ENCODE data around the gene NPAT.

NPAT gene
- 124 to 251 (median 158) reads per million in 3 experiments for total RNA-seq

DNA sequence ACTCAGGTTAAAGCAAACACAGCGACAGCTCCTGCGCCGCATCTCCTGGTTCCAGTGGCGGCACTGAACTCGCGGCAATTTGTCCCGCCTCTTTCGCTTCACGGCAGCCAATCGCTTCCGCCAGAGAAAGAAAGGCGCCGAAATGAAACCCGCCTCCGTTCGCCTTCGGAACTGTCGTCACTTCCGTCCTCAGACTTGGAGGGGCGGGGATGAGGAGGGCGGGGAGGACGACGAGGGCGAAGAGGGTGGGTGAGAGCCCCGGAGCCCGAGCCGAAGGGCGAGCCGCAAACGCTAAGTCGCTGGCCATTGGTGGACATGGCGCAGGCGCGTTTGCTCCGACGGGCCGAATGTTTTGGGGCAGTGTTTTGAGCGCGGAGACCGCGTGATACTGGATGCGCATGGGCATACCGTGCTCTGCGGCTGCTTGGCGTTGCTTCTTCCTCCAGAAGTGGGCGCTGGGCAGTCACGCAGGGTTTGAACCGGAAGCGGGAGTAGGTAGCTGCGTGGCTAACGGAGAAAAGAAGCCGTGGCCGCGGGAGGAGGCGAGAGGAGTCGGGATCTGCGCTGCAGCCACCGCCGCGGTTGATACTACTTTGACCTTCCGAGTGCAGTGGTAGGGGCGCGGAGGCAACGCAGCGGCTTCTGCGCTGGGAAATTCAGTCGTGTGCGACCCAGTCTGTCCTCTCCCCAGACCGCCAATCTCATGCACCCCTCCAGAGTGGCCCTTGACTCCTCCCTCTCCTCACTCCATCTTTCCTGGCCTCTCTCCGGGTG lies at the start of gene NPAT, which contains the start of gene ATM:
Gene NPAT (minus strand): TSS at position 65 of the 774 bp plus-strand sequence. CDS start 102 bp downstream, outside the sequence.
Gene ATM (plus strand): TSS at position 494 of the 774 bp plus-strand sequence. CDS start 4,558 bp downstream, outside the sequence.
- DNase-seq, result peak; percentile 99

DNA sequence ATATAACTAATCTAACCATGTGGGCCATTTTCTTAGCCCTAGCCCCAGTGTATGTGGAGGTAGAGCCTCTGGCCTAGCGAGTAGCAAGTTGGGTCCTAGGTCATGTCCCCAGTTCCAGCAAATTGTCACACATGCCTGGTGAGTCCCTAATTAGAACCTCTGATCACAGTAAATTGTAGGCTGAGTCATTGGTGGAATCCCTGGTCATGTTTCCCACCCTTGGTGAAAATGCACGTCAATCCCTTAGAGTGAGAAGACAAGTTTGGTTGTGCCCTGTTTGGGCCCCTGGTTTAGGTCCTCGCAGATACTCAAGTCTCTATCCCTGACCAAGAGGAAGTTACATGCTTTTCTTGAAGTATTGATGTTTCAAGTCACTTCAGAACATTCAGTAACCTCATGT lies 47.1 kb upstream of the NPAT start:
- no peak for DNase-seq

DNA sequence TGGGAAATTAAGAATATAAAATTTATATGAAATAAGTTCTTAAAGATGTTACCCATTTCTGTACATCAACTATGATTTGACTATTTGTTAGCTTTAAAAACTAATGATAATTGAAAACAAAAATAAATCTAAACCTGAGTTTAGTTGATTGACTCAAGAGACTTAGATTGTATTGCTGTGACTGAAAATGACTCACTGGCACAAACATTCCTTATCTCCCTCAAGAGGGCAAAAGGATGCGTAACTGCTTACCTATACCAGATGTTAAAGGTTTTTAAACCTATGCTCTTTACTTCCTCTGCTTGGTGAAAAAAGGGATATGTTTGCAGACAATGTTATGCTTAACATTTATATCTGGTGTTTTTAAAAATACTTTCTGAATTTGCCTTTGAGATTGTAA lies 30.7 kb upstream of the NPAT start:
- DNase-seq, result no peak

DNA sequence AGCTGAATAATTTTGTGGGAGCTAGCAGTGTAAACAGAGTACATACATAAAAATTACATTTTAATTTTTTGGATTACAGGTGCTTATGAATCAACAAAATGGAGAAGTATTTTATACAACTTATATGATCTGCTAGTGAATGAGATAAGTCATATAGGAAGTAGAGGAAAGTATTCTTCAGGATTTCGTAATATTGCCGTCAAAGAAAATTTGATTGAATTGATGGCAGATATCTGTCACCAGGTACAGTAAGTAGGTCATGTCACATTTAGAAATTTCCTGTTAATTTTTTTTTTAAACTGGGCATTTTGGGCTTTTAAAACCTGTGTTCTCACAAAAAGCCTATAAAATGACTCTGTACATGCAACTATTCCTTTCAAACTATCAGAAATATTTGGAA lies 24.4 kb upstream of the NPAT start:
- DNase-seq, result no peak

DNA sequence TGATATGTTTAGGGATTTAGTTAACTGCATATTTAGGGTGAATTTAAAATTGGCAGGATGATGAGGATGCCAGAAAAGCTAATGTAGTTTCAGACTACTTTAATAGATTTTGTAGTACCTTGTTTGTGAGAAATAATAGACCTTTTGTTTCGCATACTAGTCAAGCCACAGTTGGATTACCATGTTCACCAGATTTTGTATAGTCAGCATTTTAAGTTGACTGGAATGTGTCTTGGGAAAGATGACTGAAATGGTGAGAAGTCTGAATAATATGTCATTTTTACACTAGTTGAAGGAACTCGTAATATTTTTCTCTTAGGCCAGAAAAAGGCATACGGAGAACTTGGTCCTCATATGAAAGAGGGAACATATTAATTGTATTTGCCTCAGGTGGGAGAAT lies 23.9 kb upstream of the NPAT start:
- no peak for DNase-seq

DNA sequence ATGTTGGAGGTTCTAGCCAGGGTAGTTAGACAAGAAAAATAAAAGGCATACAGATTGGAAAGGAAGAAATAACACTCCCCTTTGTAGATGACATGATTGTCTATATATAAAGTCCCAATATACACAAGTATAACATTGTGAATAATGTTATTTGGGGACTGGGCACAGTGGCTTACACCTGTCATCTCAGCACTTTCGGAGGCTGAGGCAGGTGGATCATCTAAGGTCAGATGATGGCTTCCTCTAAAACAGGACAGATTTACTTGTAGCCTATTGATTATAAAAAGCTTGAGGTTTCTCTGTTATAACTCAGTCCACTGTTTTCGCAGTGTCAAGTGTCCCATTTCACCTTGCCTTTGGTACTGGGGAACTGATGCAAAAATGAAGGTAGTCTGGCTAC lies 20.0 kb upstream of the NPAT start:
- no peak for DNase-seq

DNA sequence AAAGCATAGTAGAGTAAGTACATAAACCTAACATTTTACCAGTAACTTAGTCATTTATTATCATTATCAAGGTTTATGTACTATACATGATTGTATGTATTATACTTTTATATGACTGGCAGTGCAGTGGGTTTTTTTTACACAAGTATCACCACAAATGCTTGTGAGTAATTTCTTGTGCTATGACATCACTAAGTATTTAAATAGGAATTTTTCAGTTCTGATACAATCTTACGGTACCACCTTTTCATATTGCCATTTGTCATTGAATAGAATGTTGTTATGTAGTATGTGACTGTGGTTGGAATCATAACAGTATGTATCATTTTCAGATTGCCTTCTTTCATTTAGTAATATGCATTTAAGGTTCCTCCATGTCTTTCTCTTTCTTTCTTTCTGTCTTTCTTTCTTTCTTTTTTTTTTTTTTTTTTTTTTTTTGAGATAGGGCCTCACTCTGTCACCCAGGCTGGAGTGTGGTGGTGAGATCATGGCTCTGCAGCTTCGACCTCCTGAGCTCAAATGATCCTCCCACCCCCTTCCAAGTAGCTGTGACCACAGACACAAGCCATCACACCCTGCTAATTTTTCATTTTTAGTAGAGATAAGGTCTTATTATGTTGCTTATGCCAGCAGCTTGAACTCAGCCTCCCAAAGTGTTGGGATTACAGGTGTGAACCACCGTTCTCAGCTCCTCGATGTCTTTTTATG lies 19.0 kb upstream of the NPAT start:
- DNase-seq, result no peak

DNA sequence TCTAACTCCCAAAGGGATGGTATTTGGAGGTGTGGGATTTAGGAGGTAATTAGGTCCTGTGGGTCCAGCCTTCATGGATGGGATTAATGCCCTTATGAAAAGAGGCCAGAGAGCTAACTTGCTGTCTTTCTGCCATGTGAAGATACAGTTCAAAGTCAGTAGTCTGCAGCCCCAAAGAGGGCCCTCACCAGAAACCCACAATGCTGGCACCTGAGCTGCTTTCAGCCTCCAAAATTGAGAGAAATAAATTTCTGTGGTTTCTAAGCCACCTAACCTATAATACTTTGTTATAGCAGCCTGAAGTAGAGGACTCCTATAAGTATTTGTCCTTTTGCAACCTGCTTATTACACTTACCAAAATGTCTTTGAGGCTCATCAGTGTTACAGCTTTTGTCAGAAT lies 16.6 kb upstream of the NPAT start:
- no peak for DNase-seq

DNA sequence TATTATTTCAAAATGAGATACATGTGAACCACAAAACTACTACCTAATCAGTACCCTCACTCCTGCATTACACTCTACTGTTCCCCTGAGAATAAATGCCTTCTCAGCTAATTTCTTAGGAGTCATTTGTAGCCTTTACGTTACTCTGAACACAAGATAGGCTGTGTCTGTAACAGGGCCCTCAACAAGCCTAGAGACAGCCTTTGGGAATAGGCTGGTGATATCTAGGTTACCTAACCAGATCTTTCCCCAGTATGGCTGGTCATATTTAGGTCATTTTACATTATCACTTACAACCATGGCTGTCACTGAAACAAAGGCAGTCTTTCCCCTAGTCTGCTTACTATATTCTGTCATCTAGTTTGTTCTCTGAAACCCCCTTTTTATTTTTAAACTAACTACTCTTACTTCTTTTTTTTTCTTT lies 14.6 kb upstream of the NPAT start:
- peak; percentile 46 for DNase-seq

DNA sequence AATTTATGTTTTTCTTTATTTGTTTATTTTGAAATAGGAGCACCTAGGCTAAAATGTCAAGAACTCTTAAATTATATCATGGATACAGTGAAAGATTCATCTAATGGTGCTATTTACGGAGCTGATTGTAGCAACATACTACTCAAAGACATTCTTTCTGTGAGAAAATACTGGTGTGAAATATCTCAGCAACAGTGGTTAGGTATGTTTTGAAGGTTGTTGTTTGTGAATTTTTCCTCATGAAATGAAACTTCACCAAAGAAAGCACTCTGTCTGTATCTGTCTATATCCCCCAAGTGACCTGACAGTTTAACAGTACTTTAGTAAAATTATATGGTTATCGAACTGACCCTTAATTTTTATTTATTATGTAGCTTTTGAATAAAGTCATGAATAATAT lies 13.2 kb upstream of the NPAT start:
- DNase-seq, result no peak

DNA sequence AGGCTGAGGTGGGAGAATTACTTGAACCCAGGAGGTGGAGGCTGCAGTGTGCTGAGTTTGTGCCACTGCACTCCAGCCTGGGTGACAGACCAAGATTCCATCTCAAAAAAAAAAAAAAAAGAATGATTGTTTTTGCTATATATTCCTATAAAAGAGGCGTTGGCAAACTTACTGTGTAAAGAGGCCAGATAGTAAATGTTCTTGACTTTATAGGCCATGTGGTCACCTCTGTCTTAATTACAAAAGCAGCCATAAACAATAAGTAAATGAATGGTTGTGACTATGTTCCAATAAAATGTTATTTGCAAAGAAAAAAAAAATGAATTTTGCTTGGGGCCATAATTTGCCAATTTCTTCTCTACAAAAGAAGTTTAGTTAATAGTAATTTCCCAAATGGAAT lies 12.8 kb upstream of the NPAT start:
- DNase-seq, result no peak

DNA sequence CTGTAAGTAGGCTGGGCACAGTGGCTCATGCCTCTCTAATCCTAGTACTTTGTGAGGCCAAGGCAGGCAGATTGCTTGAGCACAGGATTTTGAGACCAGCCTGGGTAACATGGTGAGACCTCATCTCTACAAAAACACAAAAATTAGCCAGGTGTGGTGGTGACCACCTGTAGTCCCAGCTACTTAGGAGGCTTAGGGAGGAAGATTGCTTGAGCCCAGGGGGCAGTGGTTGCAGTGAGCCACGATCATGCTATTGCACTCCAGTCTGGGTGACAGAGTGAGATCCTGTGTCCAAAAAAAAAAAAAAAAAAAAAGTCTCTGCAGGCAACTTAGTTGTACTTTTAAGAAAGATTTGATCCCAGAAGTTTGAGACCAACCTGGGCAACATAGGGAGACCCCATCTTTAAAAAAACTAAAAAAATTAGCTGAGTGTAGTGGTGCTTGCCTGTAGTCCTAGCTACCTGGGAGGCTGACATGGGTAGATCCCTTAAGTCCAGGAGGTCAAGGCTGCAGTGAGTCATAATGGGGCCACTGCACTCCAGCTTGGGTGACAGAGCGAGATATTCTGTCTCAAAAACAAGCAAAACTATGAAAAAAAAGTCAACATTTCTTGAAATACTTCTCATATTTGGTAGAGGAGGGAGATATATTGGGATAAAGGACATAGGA lies 11.0 kb upstream of the NPAT start:
- no peak for DNase-seq

DNA sequence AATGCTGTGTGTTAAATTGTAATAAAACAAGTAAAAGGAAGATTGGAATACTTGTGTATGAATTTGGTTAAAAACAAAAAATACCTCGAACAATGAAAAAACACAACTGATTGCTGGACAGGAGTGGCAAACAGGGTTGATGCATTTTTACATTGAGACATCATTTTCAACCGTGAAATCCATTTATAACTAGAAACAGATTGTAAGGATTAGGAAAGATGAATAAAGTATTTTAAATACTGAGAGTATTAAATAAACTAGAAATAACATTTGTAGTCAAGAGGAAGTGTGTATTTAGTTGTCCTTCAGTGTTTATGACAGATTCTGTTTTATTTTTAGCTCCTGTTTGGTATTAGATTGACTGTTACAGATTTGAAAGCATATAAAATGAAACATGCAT lies 5.8 kb upstream of the NPAT start:
- no peak for DNase-seq

DNA sequence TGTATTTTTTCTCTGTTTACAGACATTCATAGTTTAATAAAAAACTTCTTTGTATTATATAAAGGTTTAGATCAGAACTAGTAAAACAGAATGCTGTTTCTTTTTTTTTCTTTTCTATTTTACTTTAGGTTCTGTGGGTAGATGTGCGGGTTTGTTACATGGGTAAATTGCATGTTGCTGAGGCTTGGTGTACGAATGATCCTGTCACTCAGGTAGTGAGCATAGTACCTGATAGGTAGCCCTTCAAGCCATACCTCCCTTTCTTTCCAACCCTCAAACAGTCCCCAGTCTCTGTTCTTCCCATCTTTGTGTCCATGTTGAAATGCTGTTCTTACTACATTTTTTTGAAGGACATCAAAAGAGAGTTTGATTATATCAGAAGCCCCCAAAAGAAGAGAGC lies 3.6 kb upstream of the NPAT start:
- no peak for DNase-seq

DNA sequence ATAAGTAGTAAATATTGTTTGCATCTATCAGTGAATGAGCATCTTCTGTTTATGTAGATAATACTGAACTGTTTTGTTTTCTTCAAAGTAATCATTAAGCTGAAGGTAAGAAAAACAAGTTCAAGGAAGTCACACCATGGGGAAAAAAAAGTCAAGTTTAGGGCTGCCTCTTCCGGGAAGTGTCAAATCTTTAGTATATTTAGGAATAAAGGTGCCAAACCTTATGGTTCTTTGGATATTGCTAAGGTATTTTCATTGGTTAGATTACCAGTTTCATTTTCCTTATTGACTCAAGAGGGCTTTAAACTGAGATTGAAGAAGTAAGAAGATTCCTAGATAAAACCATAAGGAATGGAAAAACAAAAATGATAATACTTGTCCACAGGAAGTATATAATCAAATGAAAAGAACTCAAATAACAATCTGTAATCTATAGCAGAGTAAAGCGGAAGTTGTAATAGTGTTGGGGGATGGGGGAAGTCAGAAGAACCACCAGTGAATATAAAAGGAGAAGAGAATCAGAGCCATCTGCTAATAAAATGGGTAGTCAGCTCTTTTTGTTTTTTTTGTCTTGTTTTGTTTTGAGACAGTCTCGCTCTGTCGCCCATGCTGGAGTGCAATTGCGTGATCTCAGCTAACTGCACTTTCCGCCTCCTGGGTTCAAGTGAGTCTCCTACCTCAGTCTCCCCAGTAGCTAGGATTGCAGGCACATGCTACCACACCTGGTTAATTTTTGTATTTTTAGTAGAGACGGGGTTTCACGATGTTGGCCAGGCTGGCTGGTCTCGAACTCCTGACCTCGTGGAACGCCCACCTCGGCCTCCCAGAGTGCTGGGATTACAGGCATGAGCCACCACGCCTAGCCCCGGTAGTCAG lies 2.7 kb upstream of the NPAT start:
- DNase-seq, result peak; percentile 66

DNA sequence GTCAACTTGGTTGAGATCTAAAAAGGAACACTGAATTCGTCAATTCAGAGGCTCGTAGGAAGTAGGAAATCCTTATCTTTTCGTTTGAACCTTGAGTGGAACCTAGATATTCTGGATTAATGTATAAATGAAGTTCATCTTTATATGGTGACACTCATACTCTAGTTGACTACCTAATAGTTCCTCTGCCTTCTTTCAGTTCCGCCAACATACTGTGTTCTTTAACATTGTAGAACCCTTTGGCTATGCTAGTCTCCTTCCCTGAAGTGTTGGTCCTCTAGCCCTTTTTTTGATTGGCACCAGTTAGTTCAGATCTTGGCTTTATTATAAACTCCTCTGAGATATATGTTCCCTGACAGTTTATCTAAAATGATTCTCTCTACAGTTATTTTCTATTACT lies 1.9 kb upstream of the NPAT start:
- DNase-seq, result no peak

DNA sequence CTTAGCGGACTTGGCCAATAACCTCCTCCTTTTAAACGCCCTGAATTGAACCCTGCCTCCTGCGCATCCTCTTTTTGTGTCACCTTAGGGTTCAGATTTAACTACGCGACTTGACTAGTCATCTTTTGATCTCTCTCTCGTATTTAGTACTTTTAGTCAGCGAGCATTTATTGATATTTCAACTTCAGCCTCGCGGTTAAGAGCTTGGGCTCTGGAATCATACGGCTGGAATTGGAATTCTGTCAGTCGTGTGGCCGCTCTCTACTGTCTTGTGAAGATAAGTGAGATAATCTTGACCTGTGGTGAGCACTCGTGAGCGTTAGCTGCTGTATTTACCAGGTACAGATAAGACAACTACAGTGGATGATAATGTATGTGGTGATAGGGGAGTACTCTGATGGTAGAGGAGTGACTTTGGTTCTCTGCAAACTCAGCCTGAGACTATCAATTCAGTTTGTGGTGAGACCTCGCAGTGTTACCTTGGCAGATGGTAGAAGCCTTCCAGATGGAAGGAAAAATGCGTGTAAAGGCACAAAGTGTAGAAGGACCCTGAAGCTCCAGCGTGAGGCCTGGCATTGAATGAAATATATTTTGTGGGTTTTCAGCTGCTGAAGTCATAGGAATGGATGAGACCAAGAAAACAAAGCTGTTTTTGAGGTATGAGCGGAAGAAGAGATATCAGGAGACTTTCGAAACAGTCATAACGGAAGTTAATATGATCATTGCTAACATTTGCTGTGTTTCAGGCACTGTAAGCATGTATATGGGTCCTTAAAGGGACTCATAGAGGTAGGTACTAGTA lies 1.1 kb upstream of the NPAT start:
- peak; percentile 61 for DNase-seq

DNA sequence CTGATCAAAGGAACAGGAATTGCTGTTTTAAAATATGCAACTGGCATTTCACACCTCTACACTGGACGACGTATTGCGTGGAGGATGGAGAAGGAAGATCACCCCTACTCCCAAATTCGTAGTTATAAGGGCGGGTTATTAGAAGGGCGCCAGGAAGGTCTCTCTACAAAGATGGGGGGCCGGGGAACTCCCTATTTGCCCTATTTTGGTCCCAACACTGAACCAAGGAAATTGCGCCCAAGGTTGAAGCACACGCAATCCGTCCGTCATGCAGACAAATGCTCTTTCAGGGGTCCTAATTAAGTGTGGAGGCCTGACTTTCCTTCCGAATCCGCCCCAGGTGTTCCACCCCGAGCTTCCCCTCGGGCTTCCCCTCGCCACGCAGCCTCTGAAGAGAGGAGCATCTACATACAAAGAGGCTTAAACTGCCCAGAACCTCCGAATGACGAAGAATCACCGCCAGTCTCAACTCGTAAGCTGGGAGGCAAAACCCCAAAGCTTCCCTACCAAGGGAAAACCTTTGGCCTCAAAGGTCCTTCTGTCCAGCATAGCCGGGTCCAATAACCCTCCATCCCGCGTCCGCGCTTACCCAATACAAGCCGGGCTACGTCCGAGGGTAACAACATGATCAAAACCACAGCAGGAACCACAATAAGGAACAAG lies 396 bp downstream of the NPAT start:
- no peak for DNase-seq

DNA sequence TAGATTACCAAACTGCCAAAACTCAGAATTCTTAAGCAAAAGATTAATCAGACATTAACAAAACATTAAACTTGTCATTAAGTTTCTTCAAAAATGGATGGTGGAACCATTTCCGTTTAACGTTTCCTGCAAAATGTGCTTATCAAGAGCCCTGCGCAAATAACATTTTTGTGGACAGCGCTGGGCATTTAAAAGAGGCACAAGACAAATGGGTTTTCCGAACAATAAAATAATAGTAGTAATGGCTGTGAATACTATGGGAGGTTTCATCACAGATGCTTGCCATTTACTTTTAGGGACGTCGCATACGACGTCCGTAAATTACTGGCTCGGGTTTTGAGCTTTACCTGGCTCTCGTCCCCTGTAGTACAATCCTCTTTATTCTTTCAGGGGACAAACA lies 1.1 kb downstream of the NPAT start:
- DNase-seq, result no peak

DNA sequence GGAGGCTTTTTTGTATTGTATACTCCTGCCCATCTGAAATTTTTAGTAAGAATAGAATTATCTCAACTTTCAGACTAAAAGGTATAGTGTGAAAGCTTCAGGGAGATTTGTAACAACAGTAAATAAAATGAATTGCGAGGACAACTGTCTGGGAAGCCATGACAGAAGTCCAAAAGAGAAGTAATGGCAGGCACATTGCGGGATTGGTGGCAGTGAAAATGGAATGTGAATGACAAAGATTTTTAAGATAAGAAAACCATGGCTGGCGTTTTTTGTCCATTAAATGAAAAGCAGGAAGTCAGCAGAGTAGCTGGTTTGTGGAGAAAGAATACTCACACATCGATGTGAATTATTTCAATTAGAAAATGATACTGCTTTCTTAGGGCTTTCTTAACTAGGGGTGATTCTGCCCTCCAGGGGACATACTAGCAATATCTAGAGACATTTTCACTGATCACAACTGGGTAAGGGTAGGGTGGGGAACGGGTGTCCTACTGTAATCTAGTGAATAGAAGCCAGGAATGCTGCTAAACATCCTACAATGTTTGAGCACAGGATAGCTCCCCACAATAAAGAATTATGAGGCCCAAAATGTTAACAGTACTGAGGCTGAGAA lies 1.6 kb downstream of the NPAT start:
- DNase-seq, result no peak

Data from central memory CD4-positive, alpha-beta T cell (primary cell).